ENCODE measurements around the gene SURF2. TPM values are rescaled to one million over a fixed set of nuclear protein-coding genes. Genes with fewer than 3 reads are reported as not detected.

The SURF2 gene
- total RNA-seq, 2 experiments from 2014 or later, result 18.4 to 20.7 TPM

DNA sequence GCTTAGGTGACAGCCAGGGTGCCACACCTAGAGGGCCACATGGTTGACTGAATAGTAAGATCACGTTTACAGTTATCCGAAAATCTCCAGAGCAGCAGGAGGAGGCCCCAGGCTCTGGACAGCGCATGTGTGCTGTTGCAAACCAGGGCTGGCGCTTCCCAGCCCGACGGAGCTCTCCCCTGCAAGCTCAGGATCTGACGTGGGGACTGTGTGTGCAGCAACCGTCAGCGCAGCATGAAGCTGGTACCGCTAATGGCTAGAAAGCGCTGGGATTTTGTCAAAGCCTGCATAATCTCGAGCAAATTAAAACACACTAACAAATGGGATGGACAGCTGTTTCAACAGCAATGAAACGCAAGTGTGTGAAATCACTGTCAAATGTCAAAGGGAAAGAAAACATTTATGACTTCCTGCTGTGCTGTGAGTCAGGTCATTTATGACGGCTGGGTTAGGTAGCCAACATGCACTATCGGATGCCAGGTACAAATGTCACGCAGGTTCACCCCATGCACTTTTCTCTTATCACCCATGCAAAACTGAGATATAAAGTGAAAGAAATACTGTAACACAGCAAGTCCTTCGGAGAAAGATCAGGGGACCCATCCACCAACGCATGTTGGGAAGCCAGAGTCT lies 12.0 kb downstream of the SURF2 start:
- CTCF ChIA-PET, result interaction anchor here (0.7 kb wide), 1 partner anchor 20 kb away, joined by 3 read pairs; the partner anchor contains the start of genes MED22 and RPL7A
- Mint-ChIP-seq H3K27ac (peak overlapping the region; percentile 96), H3K9me3 (ENCODE audit: insufficient read depth) (no peaks in the 10 kb centered on the region), H3K4me3 (peak overlapping the region; percentile 99), H3K27me3 (ENCODE audit: low read depth) (no peaks in the 10 kb centered on the region), H3K36me3 (ENCODE audit: low read depth) (peaks cover 83% of the 10 kb centered on the region), H3K4me1 (ENCODE audit: low read depth) (peaks cover 68% of the 10 kb centered on the region)
- DNase-seq (no peak), ATAC-seq (no peak)
- POLR2A ChIA-PET, result interaction anchor here (1.1 to 11.5 kb wide), 2 partner anchors 11 to 20 kb away, joined by 9 to 160 read pairs; partner anchors contain the start of genes MED22, RPL7A, SURF1 and SURF2

DNA sequence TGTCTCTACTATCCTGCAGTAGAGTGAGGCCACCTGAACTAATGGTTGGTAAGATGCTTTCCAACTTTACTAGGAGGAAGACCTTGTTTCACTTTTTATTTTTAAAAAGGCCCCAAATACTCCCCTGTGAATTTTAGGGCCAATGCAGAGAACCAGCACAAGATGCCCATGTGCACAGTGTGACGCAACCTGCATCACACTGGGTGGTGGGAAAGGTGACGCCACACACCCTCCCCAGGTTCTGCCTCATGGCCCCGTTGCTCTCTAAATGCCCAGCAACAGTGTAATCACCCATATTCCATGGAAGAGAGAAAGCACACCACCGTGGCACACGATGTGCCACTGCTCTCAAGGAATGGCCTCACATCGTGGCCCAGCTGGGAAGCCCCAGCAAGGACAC lies 13.1 kb downstream of the SURF2 start:
- no peaks in the 10 kb centered on the region for H3K27me3 Mint-ChIP-seq (ENCODE audit: low read depth)
- peak overlapping the region; percentile 99 for H3K4me3 Mint-ChIP-seq
- H3K27ac Mint-ChIP-seq, result peak overlapping the region; percentile 96
- no peak for DNase-seq
- H3K4me1 Mint-ChIP-seq (ENCODE audit: low read depth), result peaks cover 74% of the 10 kb centered on the region
- no peak for ATAC-seq
- CTCF ChIA-PET, result interaction anchor here (0.6 to 3.8 kb wide), 5 partner anchors 21 to 118 kb away, joined by 4 to 21 read pairs (median 7); partner anchors contain the start of genes MED22 and RPL7A
- H3K9me3 Mint-ChIP-seq (ENCODE audit: insufficient read depth), result no peaks in the 10 kb centered on the region
- POLR2A ChIA-PET, result interaction anchor here (0.6 to 11.5 kb wide), 3 partner anchors 12 to 188 kb away, joined by 3 to 192 read pairs (median 160); partner anchors contain the start of genes MED22, RPL7A, SURF1 and SURF2
- peaks cover 78% of the 10 kb centered on the region for H3K36me3 Mint-ChIP-seq (ENCODE audit: low read depth)

DNA sequence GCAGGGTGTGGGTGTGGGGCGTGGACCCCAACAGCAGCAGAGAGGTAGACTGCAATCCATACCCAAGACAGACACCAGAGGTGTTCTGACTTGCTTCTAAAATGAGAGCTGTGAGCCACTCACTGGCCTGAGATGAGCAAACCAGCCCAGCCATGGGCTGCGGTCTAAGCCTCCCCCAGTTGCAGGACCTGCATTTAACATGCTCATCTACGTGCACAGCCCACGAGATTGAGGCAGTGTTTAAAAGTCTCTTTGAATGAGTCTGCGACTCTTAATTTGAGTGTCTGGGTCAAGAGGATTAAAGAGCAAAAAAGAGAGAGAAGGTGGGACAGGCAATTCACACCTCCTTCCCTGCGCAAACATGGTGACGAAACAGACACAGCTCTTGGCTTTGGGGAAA lies 13.6 kb downstream of the SURF2 start:
- no peaks in the 10 kb centered on the region for H3K9me3 Mint-ChIP-seq (ENCODE audit: insufficient read depth)
- POLR2A ChIA-PET, result interaction anchor here (0.6 to 11.5 kb wide), 4 partner anchors 13 to 189 kb away, joined by 3 to 192 read pairs (median 83); partner anchors contain the start of genes MED22, RPL7A, SURF1 and SURF2
- CTCF ChIA-PET, result interaction anchor here (0.6 to 3.8 kb wide), 9 partner anchors 18 to 226 kb away, joined by 4 to 29 read pairs (median 7); partner anchors contain the start of genes MED22 and RPL7A
- H3K4me3 Mint-ChIP-seq, result peak overlapping the region; percentile 99
- H3K36me3 Mint-ChIP-seq (ENCODE audit: low read depth), result peaks cover 81% of the 10 kb centered on the region
- H3K4me1 Mint-ChIP-seq (ENCODE audit: low read depth), result peaks cover 74% of the 10 kb centered on the region
- H3K27me3 Mint-ChIP-seq (ENCODE audit: low read depth), result no peaks in the 10 kb centered on the region
- no peak for DNase-seq
- ATAC-seq, result no peak
- peak overlapping the region; percentile 96 for H3K27ac Mint-ChIP-seq

DNA sequence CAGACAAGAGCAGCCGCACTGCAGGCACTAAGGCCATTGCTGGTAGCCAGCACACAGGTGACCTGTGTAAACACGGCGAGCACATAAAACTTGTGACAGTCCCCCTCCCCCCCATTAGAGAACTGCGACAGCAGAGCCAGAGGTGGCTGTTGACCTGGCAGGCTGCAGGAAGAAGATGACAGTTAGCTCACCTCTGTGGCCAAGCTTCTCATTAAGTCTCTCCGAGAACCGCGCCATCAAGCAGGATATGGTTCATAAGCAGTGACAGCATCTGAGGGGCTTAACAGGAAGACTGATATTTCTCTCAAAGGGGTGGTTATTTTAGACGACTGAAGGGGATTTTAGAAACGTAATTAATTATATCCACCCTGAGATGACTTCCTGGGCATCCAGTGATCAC lies 14.3 kb downstream of the SURF2 start:
- Mint-ChIP-seq H3K4me3 (peak overlapping the region; percentile 99), H3K4me1 (ENCODE audit: low read depth) (peaks cover 70% of the 10 kb centered on the region), H3K27me3 (ENCODE audit: low read depth) (no peaks in the 10 kb centered on the region), H3K36me3 (ENCODE audit: low read depth) (peaks cover 76% of the 10 kb centered on the region), H3K27ac (peak overlapping the region; percentile 96), H3K9me3 (ENCODE audit: insufficient read depth) (no peaks in the 10 kb centered on the region)
- DNase-seq, result peak; percentile 82
- POLR2A ChIA-PET, result interaction anchor here (1.2 to 11.5 kb wide), 11 partner anchors 8 to 338 kb away, joined by 3 to 192 read pairs (median 4); partner anchors contain the start of genes MED22, RPL7A, SURF1 and SURF2
- peak; percentile 46 for ATAC-seq
- CTCF ChIA-PET, result interaction anchor here (0.6 to 5.3 kb wide), 20 partner anchors 8 to 348 kb away, joined by 3 to 54 read pairs (median 6); partner anchors contain the start of genes MED22, REXO4, RPL7A and SURF1

DNA sequence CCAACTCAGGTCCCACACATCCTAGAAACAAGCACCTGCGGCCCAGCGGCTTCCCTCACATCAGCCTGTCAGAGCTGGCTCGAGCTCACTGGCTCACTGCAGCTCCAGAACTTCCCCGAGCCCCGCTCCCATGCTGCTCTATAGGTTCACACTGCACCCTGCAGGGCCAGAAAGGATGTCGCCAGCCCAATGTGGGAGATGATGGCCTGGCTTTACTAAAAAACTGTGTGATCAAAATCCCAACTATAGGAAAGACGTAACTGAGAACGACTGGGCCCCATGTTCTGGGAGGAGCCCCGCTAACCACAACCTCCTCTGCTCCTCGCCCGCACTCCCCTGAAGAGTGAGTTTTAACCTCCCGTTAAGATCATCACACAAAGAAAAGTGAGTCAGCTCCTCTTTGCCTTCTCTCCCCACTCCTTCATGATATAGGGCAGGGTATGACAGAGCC lies 14.9 kb downstream of the SURF2 start:
- no peaks in the 10 kb centered on the region for H3K27me3 Mint-ChIP-seq (ENCODE audit: low read depth)
- ATAC-seq, result peak; percentile 56
- no peaks in the 10 kb centered on the region for H3K9me3 Mint-ChIP-seq (ENCODE audit: insufficient read depth)
- peak overlapping the region; percentile 96 for H3K27ac Mint-ChIP-seq
- ChIA-PET POLR2A (interaction anchor here (0.6 to 11.5 kb wide), 12 partner anchors 9 to 339 kb away, joined by 3 to 192 read pairs (median 4); partner anchors contain the start of genes MED22, RPL7A, SURF1 and SURF2), CTCF (interaction anchor here (0.6 to 5.3 kb wide), 21 partner anchors 9 to 349 kb away, joined by 3 to 54 read pairs (median 6); partner anchors contain the start of genes MED22, REXO4, RPL7A and SURF1)
- peak; percentile 83 for DNase-seq
- peaks cover 67% of the 10 kb centered on the region for H3K4me1 Mint-ChIP-seq (ENCODE audit: low read depth)
- peak overlapping the region; percentile 99 for H3K4me3 Mint-ChIP-seq
- H3K36me3 Mint-ChIP-seq (ENCODE audit: low read depth), result peaks cover 70% of the 10 kb centered on the region

DNA sequence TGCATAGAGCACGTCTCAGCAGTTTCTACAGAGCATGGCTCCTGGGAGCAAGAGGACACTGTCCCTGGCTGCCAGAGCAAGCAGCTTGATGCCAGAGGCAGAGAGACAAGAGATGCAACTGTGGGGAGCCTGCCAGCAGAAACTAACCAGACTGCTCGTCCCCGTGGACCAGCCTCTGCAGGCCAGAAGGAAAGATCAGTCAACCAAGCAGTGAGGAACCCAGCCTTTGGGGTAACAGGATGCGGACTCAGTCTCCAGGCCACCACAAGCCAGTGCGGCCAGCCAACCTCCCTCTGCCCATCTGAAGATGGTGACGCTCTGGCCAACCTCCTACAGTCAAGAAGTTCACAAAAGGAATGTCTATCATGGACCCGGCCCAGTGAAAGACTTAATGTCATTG lies 15.8 kb downstream of the SURF2 start:
- peaks cover under 1% of the 10 kb centered on the region for H3K27me3 Mint-ChIP-seq (ENCODE audit: low read depth)
- ChIA-PET POLR2A (interaction anchor here (0.9 to 11.5 kb wide), 7 partner anchors 10 to 340 kb away, joined by 3 to 192 read pairs (median 6); partner anchors contain the start of genes MED22, RPL7A, SURF1 and SURF2), CTCF (interaction anchor here (0.9 to 5.3 kb wide), 9 partner anchors 12 to 186 kb away, joined by 3 to 54 read pairs (median 10); partner anchors contain the start of genes MED22, RPL7A, SURF1 and SURF2)
- peaks cover 62% of the 10 kb centered on the region for H3K36me3 Mint-ChIP-seq (ENCODE audit: low read depth)
- H3K4me3 Mint-ChIP-seq, result peak overlapping the region; percentile 99
- H3K27ac Mint-ChIP-seq, result peak overlapping the region; percentile 96
- no peak for DNase-seq
- no peaks in the 10 kb centered on the region for H3K9me3 Mint-ChIP-seq (ENCODE audit: insufficient read depth)
- no peak for ATAC-seq
- peaks cover 66% of the 10 kb centered on the region for H3K4me1 Mint-ChIP-seq (ENCODE audit: low read depth)

DNA sequence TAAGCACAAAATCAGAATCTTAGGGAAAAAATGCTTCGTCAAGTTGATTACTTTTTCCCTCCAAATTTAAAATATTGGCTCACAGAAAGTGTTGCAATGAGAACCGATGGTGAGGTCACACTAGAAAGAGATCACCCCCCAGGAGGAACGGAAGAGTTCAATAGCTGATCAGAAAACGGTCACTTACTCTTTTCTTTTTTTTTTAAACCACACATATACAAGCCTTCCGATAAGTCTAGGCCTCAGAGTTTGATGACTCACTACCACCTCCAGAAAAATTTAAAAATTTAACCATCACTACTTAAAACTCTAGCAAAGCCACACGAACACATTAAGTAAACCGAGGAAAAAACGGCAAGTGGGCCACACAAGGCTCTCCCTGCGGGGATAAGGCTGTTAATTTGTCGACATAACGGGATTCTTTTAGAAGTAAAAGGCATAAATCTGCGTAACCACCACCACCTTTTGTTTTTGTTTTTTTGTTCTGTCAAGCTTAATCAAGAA lies 18.3 kb downstream of the SURF2 start:
- ChIA-PET CTCF (interaction anchor here (0.9 to 5.3 kb wide), 3 partner anchors 9 to 35 kb away, joined by 3 to 54 read pairs (median 3); partner anchors contain the start of genes SURF1 and SURF2), POLR2A (interaction anchor here (0.7 to 11.5 kb wide), 12 partner anchors 11 to 481 kb away, joined by 3 to 192 read pairs (median 4); partner anchors contain the start of genes FAM163B, MED22, RPL7A and SLC2A6)
- Mint-ChIP-seq H3K36me3 (ENCODE audit: low read depth) (peaks cover 47% of the 10 kb centered on the region), H3K4me1 (ENCODE audit: low read depth) (peaks cover 62% of the 10 kb centered on the region), H3K4me3 (peak overlapping the region; percentile 99), H3K9me3 (ENCODE audit: insufficient read depth) (no peaks in the 10 kb centered on the region), H3K27me3 (ENCODE audit: low read depth) (peaks cover 3% of the 10 kb centered on the region), H3K27ac (peak overlapping the region; percentile 99)
- peak; percentile 54 for DNase-seq
- peak; percentile 10 for ATAC-seq

DNA sequence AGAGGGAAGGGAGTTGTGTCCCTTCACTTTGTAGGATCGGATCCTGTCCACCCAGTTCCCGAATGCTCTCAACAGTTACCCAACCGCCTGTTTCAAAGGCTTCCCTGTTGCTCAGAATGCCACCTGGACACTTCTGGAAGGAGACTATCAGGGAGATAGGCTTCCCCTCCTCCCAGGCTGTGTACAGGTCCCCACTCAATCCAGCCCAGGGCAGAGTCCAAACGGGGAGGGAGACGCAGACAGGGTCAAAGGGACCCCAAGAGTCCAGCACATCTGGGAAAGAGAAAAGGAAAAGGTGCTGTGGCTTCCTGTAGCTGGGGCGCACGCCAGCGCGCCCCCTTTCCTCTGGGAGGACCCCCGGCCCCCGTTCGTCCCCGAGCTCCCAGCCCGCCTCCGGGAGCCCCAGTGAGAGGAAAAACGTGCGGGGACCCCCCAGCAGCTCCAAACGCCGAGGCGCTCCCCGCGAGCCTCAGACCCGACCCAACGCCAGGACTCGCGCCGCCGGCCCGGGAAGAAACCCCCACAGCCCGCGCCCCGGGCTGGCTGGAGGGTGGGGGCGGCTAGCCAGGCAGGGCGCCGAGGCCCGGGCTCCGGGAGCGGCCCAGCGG lies 18.9 kb downstream of the SURF2 start:
- Mint-ChIP-seq H3K36me3 (ENCODE audit: low read depth) (peaks cover 42% of the 10 kb centered on the region), H3K4me1 (ENCODE audit: low read depth) (peaks cover 56% of the 10 kb centered on the region), H3K4me3 (peak overlapping the region; percentile 99), H3K27me3 (ENCODE audit: low read depth) (peaks cover 3% of the 10 kb centered on the region), H3K27ac (peak overlapping the region; percentile 99), H3K9me3 (ENCODE audit: insufficient read depth) (no peaks in the 10 kb centered on the region)
- ATAC-seq (no peak), DNase-seq (peak; percentile 36)
- ChIA-PET CTCF (interaction anchor here (0.9 to 5.3 kb wide), 3 partner anchors 9 to 35 kb away, joined by 3 to 54 read pairs (median 3); partner anchors contain the start of genes SURF1 and SURF2), POLR2A (interaction anchor here (0.6 to 11.5 kb wide), 12 partner anchors 10 to 242 kb away, joined by 3 to 192 read pairs (median 4); partner anchors contain the start of genes FAM163B, MED22, RPL7A and SLC2A6)

DNA sequence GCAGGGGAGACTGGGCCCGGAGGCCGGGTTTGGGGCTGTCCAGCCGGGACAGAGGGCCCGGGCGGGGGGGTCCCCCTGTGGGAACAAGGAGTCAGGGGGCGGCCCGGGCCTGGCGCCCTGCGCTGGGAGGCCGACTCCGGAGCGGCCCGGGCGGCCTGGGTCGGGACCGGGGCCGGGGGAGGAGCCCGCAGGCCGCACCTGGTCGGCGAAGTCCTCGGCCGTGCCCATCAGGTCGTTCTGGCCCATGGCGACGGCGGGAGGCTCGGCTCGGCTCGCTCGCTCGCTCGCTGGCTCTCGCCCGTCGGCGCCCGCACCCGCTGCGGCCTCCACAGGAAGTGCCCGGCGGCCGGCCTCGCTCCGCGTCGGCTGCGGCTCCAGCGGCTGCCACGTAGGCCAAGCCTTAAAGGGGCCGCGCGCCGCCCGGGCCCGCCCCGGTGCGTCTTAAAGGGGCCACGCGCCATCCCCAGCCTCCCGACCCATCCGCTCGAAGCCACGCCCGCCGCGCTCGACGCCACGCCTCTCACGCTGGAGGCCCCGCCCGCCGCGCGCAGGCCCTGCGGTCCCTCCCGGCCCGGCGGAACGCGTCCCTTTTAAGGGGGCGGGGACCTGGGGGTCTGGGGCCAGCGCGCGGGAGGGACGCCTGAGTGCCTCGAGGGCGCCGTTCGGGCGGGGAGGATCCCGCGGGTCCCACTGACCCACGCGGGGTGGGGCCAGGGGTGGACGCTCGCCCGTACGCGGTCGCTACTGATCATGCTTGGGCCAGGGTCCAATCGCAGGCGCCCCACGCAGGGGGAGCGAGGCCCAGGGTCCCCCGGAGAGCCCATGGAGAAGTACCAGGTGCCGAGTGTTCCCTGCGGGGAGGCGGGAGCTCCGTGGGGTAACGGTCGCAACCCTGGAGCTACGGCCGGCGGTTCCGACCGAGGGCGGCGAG lies 19.6 kb downstream of the SURF2 start, which contains the start of the genes STKLD1 and SURF4:
Gene STKLD1, plus strand, starts transcription at position 643 of the 931 bp plus-strand sequence. Its CDS starts 108 bp downstream, at position 751.
Gene SURF4, minus strand, starts transcription at position 337 of the 931 bp plus-strand sequence. Its CDS starts 91 bp downstream, at position 246.
- Mint-ChIP-seq H3K27ac (peak within 1 kb of the TSS; percentile 99), H3K27me3 (ENCODE audit: low read depth) (peaks cover 3% of the 10 kb centered on the region), H3K4me1 (ENCODE audit: low read depth) (peaks cover 48% of the 10 kb centered on the region), H3K9me3 (ENCODE audit: insufficient read depth) (no peaks in the 10 kb centered on the region), H3K4me3 (peak within 1 kb of the TSS; percentile 99), H3K36me3 (ENCODE audit: low read depth) (peaks cover 34% of the 10 kb centered on the region)
- POLR2A ChIA-PET, result interaction anchor here (0.6 to 11.5 kb wide), 14 partner anchors 9 to 992 kb away, joined by 3 to 192 read pairs (median 4); partner anchors contain the start of genes CACFD1, GTF3C5, MED22 and REXO4
- ATAC-seq (peak; percentile 85), DNase-seq (peak; percentile 96)
- CTCF ChIA-PET, result interaction anchor here (0.6 to 2.1 kb wide), 7 partner anchors 10 to 111 kb away, joined by 3 to 8 read pairs (median 4); no protein-coding TSS in a partner anchor

All from activated CD8-positive, alpha-beta T cell treated with anti-CD3 and anti-CD28 coated beads, Interleukin-2, amount 10 ng/mL, durations not matched to agents 7 days and 5 days (primary cell).